DND-41 (cell line): ENCODE results near the gene SNTG2.

Source experiments
- ATAC-seq: fragments of 200-7000 bp; cut with Tn5 transposase; 3 replicates; pipeline ENCODE4 v1.9.1; 2021; ENCODE audit warnings: low read depth; ENCODE audit not compliant: insufficient read depth
- DNase-seq: peaks from one replicate; pipeline ENCODE4 v3.0.0-alpha.2; 2020
- H2AFZ ChIP-seq: 2 replicates; pipeline ENCODE4 v1.6.0; 2012; ENCODE audit warnings: low read depth, low read length
- H3K27ac ChIP-seq: 2 replicates; pipeline ENCODE4 v1.5.1; 2012; ENCODE audit warnings: low read length, inconsistent platforms
- H3K27me3 ChIP-seq: fragments of 200-600 bp; sonication (generic); 2 replicates; pipeline ENCODE4 v1.6.0; 2012; ENCODE audit warnings: low read length, mild to moderate bottlenecking, inconsistent platforms; ENCODE audit not compliant: insufficient read depth, poor library complexity
- H3K36me3 ChIP-seq: 2 replicates; pipeline ENCODE4 v1.5.1; 2012; ENCODE audit warnings: low read length, inconsistent platforms; ENCODE audit not compliant: insufficient read depth
- H3K4me1 ChIP-seq: 2 replicates; pipeline ENCODE4 v1.5.1; 2012; ENCODE audit warnings: mild to moderate bottlenecking, low read length; ENCODE audit not compliant: insufficient read depth
- H3K4me2 ChIP-seq: 2 replicates; pipeline ENCODE4 v1.6.0; 2012; ENCODE audit warnings: mild to moderate bottlenecking, moderate library complexity, low read length, inconsistent platforms; ENCODE audit not compliant: insufficient read depth
- H3K4me3 ChIP-seq, 2 experiments: fragments of 200-600 bp in 1 of 2; shearing (Covaris generic) in 1 of 2; 2 replicates each; pipeline ENCODE4 v1.5.1; 2012 to 2016; ENCODE audit warnings: inconsistent platforms in 2 of 2, low read length in 2 of 2, mild to moderate bottlenecking in 2 of 2, low read depth in 1 of 2, moderate library complexity in 1 of 2
- H3K79me2 ChIP-seq: 2 replicates; pipeline ENCODE4 v1.6.0; 2012; ENCODE audit warnings: low read length, inconsistent platforms; ENCODE audit not compliant: insufficient read depth
- H3K9ac ChIP-seq: 2 replicates; pipeline ENCODE4 v1.6.0; 2012; ENCODE audit warnings: low read depth, mild to moderate bottlenecking, inconsistent platforms, low read length, moderate library complexity
- H3K9me3 ChIP-seq: 2 replicates; pipeline ENCODE4 v1.5.1; 2012; ENCODE audit warnings: low read length, moderate library complexity, mild to moderate bottlenecking, inconsistent platforms; ENCODE audit not compliant: insufficient read depth, severe bottlenecking
- H4K20me1 ChIP-seq: 2 replicates; pipeline ENCODE4 v1.6.0; 2012; ENCODE audit warnings: low read length; ENCODE audit not compliant: insufficient read depth
- EZH2 ChIP-seq: IDR thresholded peaks from 3 replicates; pipeline ENCODE4 v1.6.1; 2012; ENCODE audit warnings: borderline replicate concordance, low read depth, mild to moderate bottlenecking, moderate library complexity, low read length, inconsistent platforms; ENCODE audit not compliant: severe bottlenecking
- TF ChIP-seq, protein P1 (sequence below): IDR thresholded peaks from 2 replicates; pipeline ENCODE4 v1.5.1; 2012; ENCODE audit warnings: borderline replicate concordance, low read length, moderate library complexity, mild to moderate bottlenecking; ENCODE audit not compliant: poor library complexity, severe bottlenecking; ENCODE audit errors: extremely low read depth

SNTG2 gene

GRCh38 chr2:1187189-1187588, 236.5 kb downstream of the SNTG2 start:
- no peak overlapping the region for H3K27ac ChIP-seq
- no peak overlapping the region for H2AFZ ChIP-seq
- no peak overlapping the region for H3K4me2 ChIP-seq
- peaks cover 3% of the 10 kb centered on the region; the same call in 1 of the 2 replicates for H3K36me3 ChIP-seq
- no peak for TF ChIP-seq EZH2
- TF ChIP-seq, protein P1, sequence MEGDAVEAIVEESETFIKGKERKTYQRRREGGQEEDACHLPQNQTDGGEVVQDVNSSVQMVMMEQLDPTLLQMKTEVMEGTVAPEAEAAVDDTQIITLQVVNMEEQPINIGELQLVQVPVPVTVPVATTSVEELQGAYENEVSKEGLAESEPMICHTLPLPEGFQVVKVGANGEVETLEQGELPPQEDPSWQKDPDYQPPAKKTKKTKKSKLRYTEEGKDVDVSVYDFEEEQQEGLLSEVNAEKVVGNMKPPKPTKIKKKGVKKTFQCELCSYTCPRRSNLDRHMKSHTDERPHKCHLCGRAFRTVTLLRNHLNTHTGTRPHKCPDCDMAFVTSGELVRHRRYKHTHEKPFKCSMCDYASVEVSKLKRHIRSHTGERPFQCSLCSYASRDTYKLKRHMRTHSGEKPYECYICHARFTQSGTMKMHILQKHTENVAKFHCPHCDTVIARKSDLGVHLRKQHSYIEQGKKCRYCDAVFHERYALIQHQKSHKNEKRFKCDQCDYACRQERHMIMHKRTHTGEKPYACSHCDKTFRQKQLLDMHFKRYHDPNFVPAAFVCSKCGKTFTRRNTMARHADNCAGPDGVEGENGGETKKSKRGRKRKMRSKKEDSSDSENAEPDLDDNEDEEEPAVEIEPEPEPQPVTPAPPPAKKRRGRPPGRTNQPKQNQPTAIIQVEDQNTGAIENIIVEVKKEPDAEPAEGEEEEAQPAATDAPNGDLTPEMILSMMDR = no peak
- H3K9ac ChIP-seq = no peak overlapping the region
- H3K4me3 ChIP-seq = no peak overlapping the region
- H3K9me3 ChIP-seq = peaks cover 12% of the 10 kb centered on the region
- no peak for ATAC-seq
- H3K4me1 ChIP-seq = no peaks in the 10 kb centered on the region
- DNase-seq = no peak
- no peaks in the 10 kb centered on the region for H3K27me3 ChIP-seq
- no peaks in the 10 kb centered on the region for H3K79me2 ChIP-seq
- H4K20me1 ChIP-seq = no peaks in the 10 kb centered on the region

DNA sequence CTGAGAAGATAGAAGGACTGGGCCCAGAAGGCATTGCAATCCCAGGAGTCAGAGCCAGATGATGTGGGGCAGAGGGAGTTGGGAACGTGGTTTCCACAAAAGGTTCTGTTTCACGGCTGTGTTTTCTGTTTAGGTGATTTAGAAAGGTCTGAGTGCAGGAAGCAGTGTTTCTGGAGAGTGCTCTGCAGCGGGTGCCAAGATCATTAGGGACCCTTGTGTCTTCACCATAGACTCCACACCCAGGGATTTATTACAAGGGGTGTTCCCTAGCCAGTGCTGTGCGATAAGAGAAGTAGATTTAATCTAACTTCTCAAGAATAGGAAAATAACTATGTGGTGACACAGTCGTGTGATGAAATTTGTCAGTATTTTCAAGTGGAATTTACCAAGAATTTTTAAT, 241.5 kb downstream of the SNTG2 start:
- no peak for ATAC-seq
- H2AFZ ChIP-seq = no peak overlapping the region
- no peak overlapping the region for H3K4me3 ChIP-seq
- H3K4me1 ChIP-seq = no peaks in the 10 kb centered on the region
- DNase-seq = no peak
- no peaks in the 10 kb centered on the region for H4K20me1 ChIP-seq
- peaks cover 14% of the 10 kb centered on the region for H3K9me3 ChIP-seq
- TF ChIP-seq, protein P1 = no peak
- TF ChIP-seq EZH2 = no peak
- no peak overlapping the region for H3K27ac ChIP-seq
- H3K9ac ChIP-seq = no peak overlapping the region
- H3K4me2 ChIP-seq = no peak overlapping the region
- H3K36me3 ChIP-seq = no peaks in the 10 kb centered on the region
- H3K79me2 ChIP-seq = no peaks in the 10 kb centered on the region
- no peaks in the 10 kb centered on the region for H3K27me3 ChIP-seq

DNA sequence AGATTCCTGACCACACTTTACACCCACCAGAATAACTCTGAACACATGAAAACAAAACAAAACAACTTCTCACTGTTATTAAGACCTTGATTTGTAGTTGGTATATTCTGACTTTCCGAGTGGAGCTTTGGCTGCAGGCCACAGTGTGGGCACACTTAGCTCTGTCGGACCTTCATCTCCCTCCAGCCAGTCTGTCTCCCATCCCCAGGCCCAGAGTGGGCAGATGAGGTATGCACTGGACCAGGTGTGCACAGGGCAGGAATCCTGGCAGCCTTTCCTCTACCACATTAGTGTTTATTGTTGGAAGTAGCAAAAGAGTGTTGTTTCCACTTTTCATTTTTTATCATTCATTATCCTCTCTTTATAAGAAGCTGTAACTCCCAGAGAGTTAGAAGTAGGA, 243.2 kb downstream of the SNTG2 start:
- H3K9ac ChIP-seq = no peak overlapping the region
- H2AFZ ChIP-seq = no peak overlapping the region
- H3K4me2 ChIP-seq = no peak overlapping the region
- H3K27ac ChIP-seq = no peak overlapping the region
- H3K36me3 ChIP-seq = no peaks in the 10 kb centered on the region
- no peak for TF ChIP-seq EZH2
- TF ChIP-seq, protein P1 = no peak
- no peak overlapping the region for H3K4me3 ChIP-seq
- H4K20me1 ChIP-seq = no peaks in the 10 kb centered on the region
- no peak for DNase-seq
- no peak for ATAC-seq
- no peaks in the 10 kb centered on the region for H3K27me3 ChIP-seq
- peaks cover 14% of the 10 kb centered on the region for H3K9me3 ChIP-seq
- H3K79me2 ChIP-seq = no peaks in the 10 kb centered on the region
- H3K4me1 ChIP-seq = no peaks in the 10 kb centered on the region

GRCh38 chr2:1203772-1204171, 253.1 kb downstream of the SNTG2 start:
- Histone ChIP-seq H3K4me3 (no peak overlapping the region), H4K20me1 (no peaks in the 10 kb centered on the region), H3K4me1 (no peaks in the 10 kb centered on the region), H3K27me3 (no peaks in the 10 kb centered on the region), H3K27ac (no peak overlapping the region), H3K9me3 (peaks cover 14% of the 10 kb centered on the region), H2AFZ (no peak overlapping the region), H3K36me3 (0 out of 2 replicates have a peak, but pooled peaks cover 3% of the 10 kb centered on the region), H3K79me2 (no peaks in the 10 kb centered on the region), H3K4me2 (no peak overlapping the region), H3K9ac (no peak overlapping the region)
- ATAC-seq (no peak), DNase-seq (no peak)
- TF ChIP-seq, protein P1 = no peak
- no peak for TF ChIP-seq EZH2
